GM12878 (cell line): Measurements from ENCODE around the gene DISP3. TPM values are rescaled to one million over a fixed set of nuclear protein-coding genes. Genes with fewer than 3 reads are reported as not detected.

Experiments used
- ATAC-seq: fragments of 200-7000 bp; cut with Tn5 transposase; 3 replicates; pipeline ENCODE4 v1.9.1; 2020; ENCODE audit warnings: mild to moderate bottlenecking, moderate library complexity
- BruUV-seq: library from RNA; stranded (reverse); fragments of 400-500 nt; replicated peaks from 2 replicates; lab custom pipeline; 2021; lab: Mats Ljungman, UMichigan
- CTCF ChIA-PET: fragments of 300-600 bp; sonication (Branson Sonifier 250); formaldehyde crosslinking; extraction: SDS; loops from one replicate; lab custom pipeline; 2021; ENCODE audit warnings: inconsistent platforms; lab: Yijun Ruan, JAX
- POLR2A ChIA-PET: fragments of 350-600 bp; formaldehyde crosslinking; extraction: SDS; loops from one replicate; lab custom pipeline; 2021; ENCODE audit warnings: inconsistent platforms; lab: Charles Lee
- RAD21 ChIA-PET: fragments of 300-600 bp; sonication (Branson Sonifier 250); formaldehyde crosslinking; loops from one replicate; lab custom pipeline; 2023; ENCODE audit warnings: antibody characterized with exemption; ENCODE audit not compliant: unreplicated experiment; lab: Charles Lee
- SMC1A ChIA-PET: fragments of 300-600 bp; sonication (Branson Sonifier 250); formaldehyde crosslinking; loops from one replicate; lab custom pipeline; 2023; ENCODE audit not compliant: unreplicated experiment, uncharacterized antibody; lab: Charles Lee
- DNase-seq: peaks from one replicate; pipeline ENCODE4 v3.0.0-alpha.2; 2011; ENCODE audit warnings: low read depth, low spot score
- FAIRE-seq: peaks from 3 replicates; lab custom pipeline; 2011; peaks lifted over from hg19 to GRCh38; lab: Jason Lieb, UNC
- H2AFZ ChIP-seq: 2 replicates; pipeline ENCODE4 v1.6.0; 2011; ENCODE audit warnings: low read depth, low read length, control low read depth; ENCODE audit not compliant: control insufficient read depth
- H3K27ac ChIP-seq: 2 replicates; pipeline ENCODE4 v1.5.1; 2011; ENCODE audit warnings: control low read depth; ENCODE audit not compliant: control insufficient read depth, insufficient read depth
- H3K27me3 ChIP-seq, 2 experiments: replicated peaks in 1 of 2; 2 replicates each; pipeline versions ENCODE4 v1.6.0 to v1.6.1; 2011; ENCODE audit warnings: low read length in 1 of 2; ENCODE audit not compliant: control insufficient read depth in 2 of 2, insufficient read depth in 2 of 2
- H3K36me3 ChIP-seq, 2 experiments: 2 replicates each; pipeline ENCODE4 v1.5.1; 2011; ENCODE audit warnings: low read length in 1 of 2; ENCODE audit not compliant: control insufficient read depth in 2 of 2, insufficient read depth in 2 of 2
- H3K4me1 ChIP-seq: 2 replicates; pipeline ENCODE4 v1.6.1; 2011; ENCODE audit warnings: mild to moderate bottlenecking, low read length, moderate library complexity, mixed read lengths; ENCODE audit not compliant: control insufficient read depth, insufficient read depth
- H3K4me2 ChIP-seq: 2 replicates; pipeline ENCODE4 v1.6.0; 2011; ENCODE audit warnings: control low read depth; ENCODE audit not compliant: control insufficient read depth, insufficient read depth
- H3K4me3 ChIP-seq: fragments of 200-600 bp; sonication (generic); 2 replicates; pipeline ENCODE4 v1.5.1; 2016
- H3K79me2 ChIP-seq: 2 replicates; pipeline ENCODE4 v1.6.0; 2011; ENCODE audit warnings: low read length; ENCODE audit not compliant: control insufficient read depth, insufficient read depth
- H3K9ac ChIP-seq: 2 replicates; pipeline ENCODE4 v1.8.0; 2011; ENCODE audit warnings: low read length, control low read depth, mixed read lengths; ENCODE audit not compliant: control insufficient read depth, insufficient read depth
- H3K9me3 ChIP-seq: replicated peaks from 3 replicates; pipeline ENCODE4 v1.5.1; 2011; ENCODE audit warnings: mild to moderate bottlenecking, low read length; ENCODE audit not compliant: control insufficient read depth, insufficient read depth
- H4K20me1 ChIP-seq: 2 replicates; pipeline ENCODE4 v1.6.0; 2011; ENCODE audit not compliant: control insufficient read depth, insufficient read depth
- CEBPB ChIP-seq, 2 experiments: fragments of 150-350 bp in 1 of 2; IDR thresholded peaks; 2 replicates each; pipeline ENCODE4 v1.6.1; 2012 to 2014; ENCODE audit warnings: low read depth in 2 of 2, low read length in 2 of 2, borderline replicate concordance in 1 of 2, inconsistent platforms in 1 of 2
- CHD1 ChIP-seq: IDR thresholded peaks from 2 replicates; pipeline ENCODE4 v1.6.1; 2012; ENCODE audit warnings: low read depth, low read length, improper control_type of control experiment
- CREM ChIP-seq: IDR thresholded peaks from 2 replicates; pipeline ENCODE4 v1.6.1; 2014; ENCODE audit warnings: antibody characterized with exemption, low read depth
- EGR1 ChIP-seq, 2 experiments: IDR thresholded peaks; 1 replicate in 1 of 2; 2 replicates in 1 of 2; pipeline ENCODE4 v1.6.1; 2011 to 2012; ENCODE audit warnings: low read depth in 2 of 2, low read length in 2 of 2, borderline replicate concordance in 1 of 2, mild to moderate bottlenecking in 1 of 2, moderate library complexity in 1 of 2
- MTA2 ChIP-seq: fragments of 450-650 bp; IDR thresholded peaks from 2 replicates; pipeline ENCODE4 v1.6.1; 2016; ENCODE audit warnings: low read depth, mild to moderate bottlenecking, moderate library complexity
- MXI1 ChIP-seq: fragments of 150-350 bp; IDR thresholded peaks from 2 replicates; pipeline ENCODE4 v1.6.1; 2011; ENCODE audit warnings: low read depth, mild to moderate bottlenecking, inconsistent platforms, low read length, improper control_type of control experiment
- NFXL1 ChIP-seq: fragments of 450-650 bp; IDR thresholded peaks from 2 replicates; pipeline ENCODE4 v1.6.1; 2017; ENCODE audit warnings: antibody characterized with exemption, mild to moderate bottlenecking, borderline replicate concordance
- POLR2AphosphoS2 ChIP-seq: IDR thresholded peaks from 2 replicates; pipeline ENCODE4 v1.6.1; 2011; ENCODE audit warnings: low read depth, mild to moderate bottlenecking, low read length, improper control_type of control experiment, moderate library complexity
- SMAD5 ChIP-seq: IDR thresholded peaks from 2 replicates; pipeline ENCODE4 v1.6.1; 2016; ENCODE audit warnings: antibody characterized with exemption, low read depth
- SP1 ChIP-seq: IDR thresholded peaks from one replicate; pipeline ENCODE4 v1.6.1; 2011; ENCODE audit warnings: low read depth, low read length
- TAF1 ChIP-seq: IDR thresholded peaks from 2 replicates; pipeline ENCODE4 v1.6.1; 2011; ENCODE audit warnings: mild to moderate bottlenecking, low read depth, low read length, borderline replicate concordance
- TBL1XR1 ChIP-seq: IDR thresholded peaks from 2 replicates; pipeline ENCODE4 v1.6.1; 2012; ENCODE audit warnings: low read depth, low read length, improper control_type of control experiment
- YBX1 ChIP-seq: fragments of 450-650 bp; IDR thresholded peaks from 2 replicates; pipeline ENCODE4 v1.6.1; 2016; ENCODE audit warnings: antibody characterized with exemption
- YY1 ChIP-seq: IDR thresholded peaks from 2 replicates; pipeline ENCODE4 v1.6.1; 2011; ENCODE audit warnings: low read depth, mild to moderate bottlenecking, low read length
- ZNF24 ChIP-seq: fragments of 450-650 bp; IDR thresholded peaks from 2 replicates; pipeline ENCODE4 v1.6.1; 2017; ENCODE audit warnings: antibody characterized with exemption, mild to moderate bottlenecking
- WGBS: methylation state at CpG from one replicate; pipeline ENCODE4 v1.1.6; 2016; ENCODE audit warnings: low lambda C conversion rate; ENCODE audit not compliant: insufficient replicate concordance, insufficient coverage; ENCODE audit errors: missing lambda C conversion rate; 5-methylcytosine and 5-hydroxymethylcytosine counted together
- in situ Hi-C: fragments of 300-500 bp; cut with MboI; formaldehyde crosslinking; loops from 9 replicates; pipeline ENCODE4 v1.14.3; 2018; ENCODE audit warnings: mixed read lengths
- intact Hi-C: fragments of 100-400 bp; cut with micrococcal nuclease; formaldehyde crosslinking; loops from one replicate; pipeline ENCODE4 v1.14.2; 2022; ENCODE audit not compliant: unreplicated experiment
- polyA plus RNA-seq, 11 experiments: library from polyadenylated mRNA; depleted of rRNA in 4 of 11; unstranded in 6 of 11; stranded (reverse) in 5 of 11; fragments of >200 nt; fragmentation: Nextera tagmentation in 4 of 11; fragmentation: Illumina TruSeq in 1 of 11; extraction: Ambion mirVana in 4 of 11; extraction: Trizol in 1 of 11; gene quantifications; 1 replicate in 1 of 11; 2 replicates in 10 of 11; pipeline versions ENCODE4 v1.2.1 to v1.2.3, GENCODE V29; 2011 to 2016; ENCODE audit warnings: inconsistent platforms in 2 of 11, missing spikeins in 2 of 11, low read depth in 1 of 11
- total RNA-seq, 4 experiments: library from RNA; depleted of rRNA in 3 of 4; stranded (reverse); fragments of >200 nt in 3 of 4; fragmentation: Illumina TruSeq in 1 of 4; extraction: Trizol in 1 of 4; gene quantifications; 2 replicates each; pipeline versions ENCODE4 v1.2.1 to v1.2.3, GENCODE V29; 2013 to 2021
- TF ChIP-seq, protein P1 (sequence below): IDR thresholded peaks from 2 replicates; pipeline ENCODE4 v1.6.1; 2011; ENCODE audit warnings: borderline replicate concordance, low read depth, mild to moderate bottlenecking, moderate library complexity, mixed read lengths, low read length; ENCODE audit not compliant: insufficient read depth; ENCODE audit errors: extremely low read length
- TF ChIP-seq, protein P2 (sequence below): fragments of 450-650 bp; IDR thresholded peaks from 2 replicates; pipeline ENCODE4 v1.6.1; 2017; ENCODE audit warnings: antibody characterized with exemption, mild to moderate bottlenecking, moderate library complexity
- TF ChIP-seq, protein P3 (sequence below): fragments of 450-650 bp; IDR thresholded peaks from 2 replicates; pipeline ENCODE4 v1.6.1; 2017; ENCODE audit warnings: mild to moderate bottlenecking, low read depth, inconsistent platforms; ENCODE audit not compliant: poor library complexity, severe bottlenecking

DISP3 gene
- total and polyA plus RNA-seq, 10 of the 15 experiments (the other 5 are each of a cell fraction or from before 2014, with no cell fraction given) = under 0.01 to 0.18 (median 0.09) TPM; not detected in 2

DNA sequence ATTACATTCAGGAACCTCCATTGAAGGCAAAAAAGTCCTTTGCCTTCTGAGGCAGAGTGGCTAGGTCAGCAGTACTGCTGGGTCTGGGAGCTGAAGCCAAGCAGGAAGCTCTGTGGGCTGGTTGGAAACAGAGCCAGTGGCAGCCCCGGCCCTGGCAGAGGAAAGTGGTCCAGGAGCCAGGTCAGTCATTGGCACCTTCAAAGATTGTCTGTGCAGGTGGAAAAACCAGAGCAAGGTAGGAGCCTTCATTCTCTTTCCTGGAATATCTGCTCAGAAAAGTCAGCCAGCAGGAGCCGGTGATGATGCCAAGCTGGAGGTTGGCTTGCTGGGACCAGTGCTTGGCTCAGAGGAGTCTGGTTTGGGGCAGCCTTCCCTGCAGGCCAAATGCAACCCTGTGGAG is 12.5 kb upstream of the DISP3 start:
- H3K27me3 ChIP-seq = peaks cover 1 to 3% of the 10 kb centered on the region in 2 experiments
- H3K36me3 ChIP-seq = no peaks in the 10 kb centered on the region
- no peaks in the 10 kb centered on the region for H4K20me1 ChIP-seq
- ChIA-PET POLR2A (no interaction called here), SMC1A (no interaction called here), CTCF (no interaction called here), RAD21 (no interaction called here)
- H3K4me2 ChIP-seq = no peak overlapping the region
- FAIRE-seq (no peak), DNase-seq (no peak), ATAC-seq (no peak)
- H3K79me2 ChIP-seq = no peaks in the 10 kb centered on the region
- BruUV-seq = no TSS peak
- intact Hi-C loops = no loop called here
- TF ChIP-seq YY1 (no peak), CHD1 (no peak), TBL1XR1 (no peak), CEBPB (IDR thresholded peaks at IDR 0.05; ENCODE audit: borderline replicate concordance in 1 of 2, low read depth in 2 of 2, low read length in 2 of 2) (no peak), POLR2AphosphoS2 (no peak), MXI1 (no peak), SMAD5 (no peak), SP1 (no peak), NFXL1 (no peak), CREM (no peak), EGR1 (IDR thresholded peaks at IDR 0.05; ENCODE audit: borderline replicate concordance in 1 of 2, low read depth in 2 of 2, low read length in 2 of 2) (no peak), ZNF24 (no peak), YBX1 (no peak), TAF1 (no peak), MTA2 (no peak)
- TF ChIP-seq, protein P1, sequence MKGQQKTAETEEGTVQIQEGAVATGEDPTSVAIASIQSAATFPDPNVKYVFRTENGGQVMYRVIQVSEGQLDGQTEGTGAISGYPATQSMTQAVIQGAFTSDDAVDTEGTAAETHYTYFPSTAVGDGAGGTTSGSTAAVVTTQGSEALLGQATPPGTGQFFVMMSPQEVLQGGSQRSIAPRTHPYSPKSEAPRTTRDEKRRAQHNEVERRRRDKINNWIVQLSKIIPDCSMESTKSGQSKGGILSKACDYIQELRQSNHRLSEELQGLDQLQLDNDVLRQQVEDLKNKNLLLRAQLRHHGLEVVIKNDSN = no peak
- TF ChIP-seq, protein P2, sequence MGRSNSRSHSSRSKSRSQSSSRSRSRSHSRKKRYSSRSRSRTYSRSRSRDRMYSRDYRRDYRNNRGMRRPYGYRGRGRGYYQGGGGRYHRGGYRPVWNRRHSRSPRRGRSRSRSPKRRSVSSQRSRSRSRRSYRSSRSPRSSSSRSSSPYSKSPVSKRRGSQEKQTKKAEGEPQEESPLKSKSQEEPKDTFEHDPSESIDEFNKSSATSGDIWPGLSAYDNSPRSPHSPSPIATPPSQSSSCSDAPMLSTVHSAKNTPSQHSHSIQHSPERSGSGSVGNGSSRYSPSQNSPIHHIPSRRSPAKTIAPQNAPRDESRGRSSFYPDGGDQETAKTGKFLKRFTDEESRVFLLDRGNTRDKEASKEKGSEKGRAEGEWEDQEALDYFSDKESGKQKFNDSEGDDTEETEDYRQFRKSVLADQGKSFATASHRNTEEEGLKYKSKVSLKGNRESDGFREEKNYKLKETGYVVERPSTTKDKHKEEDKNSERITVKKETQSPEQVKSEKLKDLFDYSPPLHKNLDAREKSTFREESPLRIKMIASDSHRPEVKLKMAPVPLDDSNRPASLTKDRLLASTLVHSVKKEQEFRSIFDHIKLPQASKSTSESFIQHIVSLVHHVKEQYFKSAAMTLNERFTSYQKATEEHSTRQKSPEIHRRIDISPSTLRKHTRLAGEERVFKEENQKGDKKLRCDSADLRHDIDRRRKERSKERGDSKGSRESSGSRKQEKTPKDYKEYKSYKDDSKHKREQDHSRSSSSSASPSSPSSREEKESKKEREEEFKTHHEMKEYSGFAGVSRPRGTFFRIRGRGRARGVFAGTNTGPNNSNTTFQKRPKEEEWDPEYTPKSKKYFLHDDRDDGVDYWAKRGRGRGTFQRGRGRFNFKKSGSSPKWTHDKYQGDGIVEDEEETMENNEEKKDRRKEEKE = no peak
- TF ChIP-seq, protein P3, sequence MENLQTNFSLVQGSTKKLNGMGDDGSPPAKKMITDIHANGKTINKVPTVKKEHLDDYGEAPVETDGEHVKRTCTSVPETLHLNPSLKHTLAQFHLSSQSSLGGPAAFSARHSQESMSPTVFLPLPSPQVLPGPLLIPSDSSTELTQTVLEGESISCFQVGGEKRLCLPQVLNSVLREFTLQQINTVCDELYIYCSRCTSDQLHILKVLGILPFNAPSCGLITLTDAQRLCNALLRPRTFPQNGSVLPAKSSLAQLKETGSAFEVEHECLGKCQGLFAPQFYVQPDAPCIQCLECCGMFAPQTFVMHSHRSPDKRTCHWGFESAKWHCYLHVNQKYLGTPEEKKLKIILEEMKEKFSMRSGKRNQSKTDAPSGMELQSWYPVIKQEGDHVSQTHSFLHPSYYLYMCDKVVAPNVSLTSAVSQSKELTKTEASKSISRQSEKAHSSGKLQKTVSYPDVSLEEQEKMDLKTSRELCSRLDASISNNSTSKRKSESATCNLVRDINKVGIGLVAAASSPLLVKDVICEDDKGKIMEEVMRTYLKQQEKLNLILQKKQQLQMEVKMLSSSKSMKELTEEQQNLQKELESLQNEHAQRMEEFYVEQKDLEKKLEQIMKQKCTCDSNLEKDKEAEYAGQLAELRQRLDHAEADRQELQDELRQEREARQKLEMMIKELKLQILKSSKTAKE = no peak
- in situ Hi-C loops = no loop called here
- no peak overlapping the region for H2AFZ ChIP-seq
- no peak overlapping the region for H3K4me3 ChIP-seq
- 0% methylated on average over 2 of the region's 2 CpGs for WGBS
- H3K4me1 ChIP-seq = no peaks in the 10 kb centered on the region
- no peak overlapping the region for H3K9ac ChIP-seq
- H3K9me3 ChIP-seq = no peaks in the 10 kb centered on the region
- H3K27ac ChIP-seq = no peak overlapping the region
